Gastrocnemius medialis (tissue), 4 donors: ENCODE measurements around the gene FOXJ1. TPM values are rescaled to one million over a fixed set of nuclear protein-coding genes. Genes with fewer than 3 reads are reported as not detected.

Experiments used
- ATAC-seq, 2 donors: fragments of 150-250 bp; one replicate each; pipeline ENCODE4 v1.9.1; 2016
- DNase-seq, 2 donors: peaks; one replicate each; pipeline ENCODE4 v3.0.0-alpha.2; 2019
- H3K27ac ChIP-seq, 4 donors: fragments of 200-600 bp; sonication (generic); 1 replicate in 1 of 4; 2 replicates in 3 of 4; pipeline ENCODE4 v1.5.1; 2016 to 2018; ENCODE audit warnings: mild to moderate bottlenecking in 2 of 4, moderate library complexity in 1 of 4
- H3K27me3 ChIP-seq, 3 donors: fragments of 200-600 bp; sonication (generic) in 2 of 3; 1 replicate in 1 of 3; 2 replicates in 2 of 3; pipeline versions ENCODE4 v1.5.1 to v1.6.0; 2016 to 2019; ENCODE audit warnings: mild to moderate bottlenecking in 1 of 3, moderate library complexity in 1 of 3
- H3K36me3 ChIP-seq, 2 donors: fragments of 200-600 bp; sonication (generic) in 1 of 2; one replicate each; pipeline ENCODE4 v1.5.1; 2017 to 2018
- H3K4me1 ChIP-seq, 2 donors: fragments of 200-600 bp; sonication (generic) in 1 of 2; one replicate each; pipeline ENCODE4 v1.5.1; 2016 to 2017; ENCODE audit warnings: mild to moderate bottlenecking in 2 of 2
- H3K4me3 ChIP-seq, 4 donors: fragments of 200-600 bp; sonication (generic) in 3 of 4; 1 replicate in 1 of 4; 2 replicates in 3 of 4; pipeline ENCODE4 v1.5.1; 2016 to 2019; ENCODE audit warnings: mild to moderate bottlenecking in 2 of 4
- H3K9me3 ChIP-seq, 3 donors: fragments of 200-600 bp; sonication (generic) in 2 of 3; 1 replicate in 1 of 3; 2 replicates in 2 of 3; pipeline ENCODE4 v1.5.1; 2016 to 2019
- POLR2A ChIP-seq, 2 donors: fragments of 450-650 bp; IDR thresholded peaks; one replicate each; pipeline ENCODE4 v1.6.1; 2017; ENCODE audit warnings: antibody characterized with exemption in 2 of 2, mild to moderate bottlenecking in 2 of 2, moderate library complexity in 2 of 2
- in situ Hi-C, 4 donors: fragments of 200-750 bp; cut with MboI; loops; one replicate each; pipeline versions ENCODE4 v1.15.0 to v1.8.0; 2017; ENCODE audit warnings: low sequenced_read_pairs in 4 of 4
- intact Hi-C: fragments of 100-400 bp; cut with DNase I; formaldehyde crosslinking; loops from one replicate; pipeline ENCODE4 v1.15.1; 2023; ENCODE audit warnings: low total_unique reads
- total RNA-seq, 4 donors: library from RNA; depleted of rRNA; stranded (reverse); fragments of >200 nt; gene quantifications; one replicate each; pipeline versions ENCODE4 v1.1.0 to v1.2.3, GENCODE V29; 2016
- TF ChIP-seq, protein P1 (sequence below), 5 experiments: fragments of 450-650 bp in 3 of 5; fragments of 200-600 bp in 2 of 5; sonication (generic) in 2 of 5; IDR thresholded peaks in 4 of 5; conservative IDR thresholded peaks in 1 of 5; 1 replicate in 4 of 5; 2 replicates in 1 of 5; pipeline ENCODE4 v1.5.1; 2016 to 2019; ENCODE audit warnings: antibody characterized with exemption in 5 of 5, mild to moderate bottlenecking in 3 of 5, moderate library complexity in 3 of 5

FOXJ1 gene
- total RNA-seq, 4 donors from 2014 or later, result 0.16 to 0.62 TPM; not detected in 2

GRCh38 chr17:76176701-76177574, 35.9 kb upstream of the FOXJ1 start:
- Histone ChIP-seq H3K4me3 (no peak overlapping the region), H3K27ac (no peak overlapping the region), H3K9me3 (no peaks in the 10 kb centered on the region), H3K36me3 (peaks cover 0 to 2% of the 10 kb centered on the region in 2 donors), H3K27me3 (no peaks in the 10 kb centered on the region), H3K4me1 (peaks cover 8 to 14% of the 10 kb centered on the region in 2 donors)
- intact Hi-C loops (no loop called here), in situ Hi-C loops (no loop called here)
- no peak for ATAC-seq
- DNase-seq, result no peak
- no peak for TF ChIP-seq POLR2A (IDR thresholded peaks at IDR 0.05)
- TF ChIP-seq, protein P1, sequence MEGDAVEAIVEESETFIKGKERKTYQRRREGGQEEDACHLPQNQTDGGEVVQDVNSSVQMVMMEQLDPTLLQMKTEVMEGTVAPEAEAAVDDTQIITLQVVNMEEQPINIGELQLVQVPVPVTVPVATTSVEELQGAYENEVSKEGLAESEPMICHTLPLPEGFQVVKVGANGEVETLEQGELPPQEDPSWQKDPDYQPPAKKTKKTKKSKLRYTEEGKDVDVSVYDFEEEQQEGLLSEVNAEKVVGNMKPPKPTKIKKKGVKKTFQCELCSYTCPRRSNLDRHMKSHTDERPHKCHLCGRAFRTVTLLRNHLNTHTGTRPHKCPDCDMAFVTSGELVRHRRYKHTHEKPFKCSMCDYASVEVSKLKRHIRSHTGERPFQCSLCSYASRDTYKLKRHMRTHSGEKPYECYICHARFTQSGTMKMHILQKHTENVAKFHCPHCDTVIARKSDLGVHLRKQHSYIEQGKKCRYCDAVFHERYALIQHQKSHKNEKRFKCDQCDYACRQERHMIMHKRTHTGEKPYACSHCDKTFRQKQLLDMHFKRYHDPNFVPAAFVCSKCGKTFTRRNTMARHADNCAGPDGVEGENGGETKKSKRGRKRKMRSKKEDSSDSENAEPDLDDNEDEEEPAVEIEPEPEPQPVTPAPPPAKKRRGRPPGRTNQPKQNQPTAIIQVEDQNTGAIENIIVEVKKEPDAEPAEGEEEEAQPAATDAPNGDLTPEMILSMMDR (IDR thresholded peaks at IDR 0.05 in 4 of 5, conservative IDR thresholded peaks at IDR 0.05 in 1 of 5), result no peak

DNA sequence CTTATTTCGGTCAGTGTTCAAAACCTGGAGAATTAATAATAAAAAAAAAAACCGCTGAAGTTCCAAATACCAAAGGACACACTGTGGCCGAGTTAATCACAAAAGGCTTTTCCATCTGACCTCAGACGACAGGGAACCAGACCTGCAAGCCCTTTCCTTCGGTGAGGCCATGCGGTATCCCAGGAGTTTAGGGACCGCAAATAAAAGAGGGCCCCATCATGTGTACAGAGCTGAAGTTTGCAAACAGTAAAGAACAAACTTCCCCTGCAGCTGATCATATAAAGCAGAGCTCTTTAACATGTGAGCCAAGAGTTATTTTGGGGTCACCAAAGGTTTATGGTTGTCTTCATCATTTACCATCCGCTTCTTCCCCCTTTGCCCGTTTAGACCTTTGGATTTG, 33.0 kb upstream of the FOXJ1 start:
- TF ChIP-seq POLR2A (IDR thresholded peaks at IDR 0.05), result no peak
- TF ChIP-seq, protein P1 (IDR thresholded peaks at IDR 0.05 in 4 of 5, conservative IDR thresholded peaks at IDR 0.05 in 1 of 5), result no peak
- no peak for ATAC-seq
- Histone ChIP-seq H3K27me3 (no peaks in the 10 kb centered on the region), H3K36me3 (peaks cover 0 to 10% of the 10 kb centered on the region in 2 donors), H3K9me3 (no peaks in the 10 kb centered on the region), H3K4me3 (no peak overlapping the region), H3K27ac (no peak overlapping the region), H3K4me1 (peaks cover 0 to 5% of the 10 kb centered on the region in 2 donors)
- intact Hi-C loops, result no loop called here
- no peak for DNase-seq
- in situ Hi-C loops, result no loop called here

- Histone ChIP-seq H3K4me1 (peaks cover 0 to 5% of the 10 kb centered on the region in 2 donors), H3K4me3 (no peak overlapping the region), H3K9me3 (no peaks in the 10 kb centered on the region), H3K36me3 (peaks cover 0 to 10% of the 10 kb centered on the region in 2 donors), H3K27me3 (no peaks in the 10 kb centered on the region), H3K27ac (no peak overlapping the region)
- TF ChIP-seq, protein P1 (IDR thresholded peaks at IDR 0.05 in 4 of 5, conservative IDR thresholded peaks at IDR 0.05 in 1 of 5), result no peak
- no peak for TF ChIP-seq POLR2A (IDR thresholded peaks at IDR 0.05)
- DNase-seq, result no peak
- ATAC-seq, result no peak
- intact Hi-C loops (no loop called here), in situ Hi-C loops (no loop called here)
These were observed 32.4 kb upstream of the FOXJ1 start for GRCh38 chr17:76173474-76173873.

- Histone ChIP-seq H3K9me3 (no peaks in the 10 kb centered on the region), H3K4me3 (no peak overlapping the region), H3K4me1 (no peaks in the 10 kb centered on the region), H3K36me3 (peaks cover 0 to 10% of the 10 kb centered on the region in 2 donors), H3K27me3 (no peaks in the 10 kb centered on the region), H3K27ac (no peak overlapping the region)
- intact Hi-C loops, result no loop called here
- in situ Hi-C loops, result no loop called here
- TF ChIP-seq, protein P1 (IDR thresholded peaks at IDR 0.05 in 4 of 5, conservative IDR thresholded peaks at IDR 0.05 in 1 of 5), result no peak
- TF ChIP-seq POLR2A (IDR thresholded peaks at IDR 0.05), result no peak
- DNase-seq (no peak), ATAC-seq (no peak)
These were observed 30.7 kb upstream of the FOXJ1 start for GRCh38 chr17:76171706-76172105.
